ENCODE results near the gene TSPYL2.

Gene TSPYL2

DNA sequence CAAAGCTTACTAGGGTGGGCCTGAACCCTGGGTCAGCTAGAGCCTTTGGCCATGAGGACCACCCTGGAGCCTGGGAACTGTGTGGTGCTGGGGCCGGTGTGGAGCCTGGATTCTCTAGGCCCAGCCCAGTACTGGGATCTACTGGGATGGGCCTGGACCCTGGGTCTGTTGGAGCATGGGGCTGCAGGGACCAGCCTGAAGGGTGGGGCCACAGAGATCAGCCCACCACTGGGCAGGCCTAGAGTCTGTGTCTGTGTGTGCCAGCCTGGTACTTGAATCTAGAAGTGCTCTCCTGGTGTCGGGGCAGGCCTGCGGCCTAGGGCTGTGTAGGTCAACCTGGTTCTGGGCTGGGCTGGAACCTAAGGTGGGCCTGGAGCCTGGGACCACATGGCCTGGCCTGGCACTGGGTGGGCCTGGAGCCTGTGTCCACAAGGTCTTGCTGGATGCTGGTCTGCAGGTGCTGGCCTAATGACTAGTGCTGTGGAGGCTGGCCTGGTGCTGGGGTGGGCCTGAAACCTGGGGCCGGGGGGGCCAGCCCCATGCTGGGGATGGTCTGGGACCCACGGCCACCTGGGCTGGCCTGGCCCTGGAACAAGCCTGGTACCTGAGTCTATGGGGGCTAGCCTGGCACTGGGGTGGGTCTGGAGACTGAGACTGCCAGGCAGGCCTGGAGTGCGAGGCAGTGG is 32.8 kb downstream of the TSPYL2 start:
- Histone ChIP-seq H3K4me2 (ENCODE audit: low read length) (no peak overlapping the region), H3K79me2 (no peaks in the 10 kb centered on the region), H3K9ac (no peak overlapping the region), H2AFZ (no peak overlapping the region), H3K27ac (no peak overlapping the region), H3K9me3 (ENCODE audit: control insufficient read depth, low read length) (no peaks in the 10 kb centered on the region), H3K4me3 (ENCODE audit: low read depth, low read length) (no peak overlapping the region), H3K4me1 (no peaks in the 10 kb centered on the region), H3K36me3 (ENCODE audit: control insufficient read depth, insufficient read depth, low read length) (no peaks in the 10 kb centered on the region), H3K27me3 (ENCODE audit: control insufficient read depth, insufficient read depth, low read length) (no peaks in the 10 kb centered on the region)
- TF ChIP-seq CTCF (IDR thresholded peaks at IDR 0.05) = no peak

- no peaks in the 10 kb centered on the region for H3K4me1 ChIP-seq
- H3K4me3 ChIP-seq (ENCODE audit: low read depth, low read length) = no peak overlapping the region
- no peak for TF ChIP-seq CTCF (IDR thresholded peaks at IDR 0.05)
- no peak overlapping the region for H3K9ac ChIP-seq
- no peaks in the 10 kb centered on the region for H3K9me3 ChIP-seq (ENCODE audit: control insufficient read depth, low read length)
- H3K4me2 ChIP-seq (ENCODE audit: low read length) = no peak overlapping the region
- H3K27me3 ChIP-seq (ENCODE audit: control insufficient read depth, insufficient read depth, low read length) = no peaks in the 10 kb centered on the region
- no peak overlapping the region for H3K27ac ChIP-seq
- no peak overlapping the region for H2AFZ ChIP-seq
- H3K79me2 ChIP-seq = no peaks in the 10 kb centered on the region
- H3K36me3 ChIP-seq (ENCODE audit: control insufficient read depth, insufficient read depth, low read length) = no peaks in the 10 kb centered on the region
Measured at GRCh38 chrX:53115550-53115874, 33.3 kb downstream of the TSPYL2 start.

DNA sequence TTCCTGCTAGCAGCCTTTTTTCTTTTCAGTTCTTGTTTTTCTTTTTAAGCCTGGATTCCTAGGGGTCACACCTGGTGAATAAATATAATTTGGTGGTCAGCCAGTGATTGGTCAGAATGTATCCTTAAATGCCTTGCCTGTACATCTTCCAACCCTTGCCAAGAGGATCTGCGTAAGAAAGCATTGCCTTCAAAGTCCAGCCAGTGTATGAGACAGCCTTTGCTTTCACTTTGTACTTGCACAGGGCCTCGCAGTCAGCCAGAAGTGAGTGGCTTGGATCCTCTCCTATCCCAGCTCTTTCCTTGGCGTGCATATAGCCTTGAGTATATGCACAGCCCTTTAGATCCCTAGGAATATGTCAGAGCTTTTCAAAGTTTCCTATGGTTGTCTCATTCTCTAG is 33.9 kb downstream of the TSPYL2 start:
- no peaks in the 10 kb centered on the region for H3K79me2 ChIP-seq
- no peaks in the 10 kb centered on the region for H3K36me3 ChIP-seq (ENCODE audit: control insufficient read depth, insufficient read depth, low read length)
- H3K9ac ChIP-seq = no peak overlapping the region
- H3K4me1 ChIP-seq = no peaks in the 10 kb centered on the region
- H3K4me3 ChIP-seq (ENCODE audit: low read depth, low read length) = no peak overlapping the region
- no peak overlapping the region for H3K27ac ChIP-seq
- no peaks in the 10 kb centered on the region for H3K9me3 ChIP-seq (ENCODE audit: control insufficient read depth, low read length)
- H3K27me3 ChIP-seq (ENCODE audit: control insufficient read depth, insufficient read depth, low read length) = no peaks in the 10 kb centered on the region
- no peak overlapping the region for H3K4me2 ChIP-seq (ENCODE audit: low read length)
- no peak for TF ChIP-seq CTCF (IDR thresholded peaks at IDR 0.05)
- H2AFZ ChIP-seq = no peak overlapping the region

DNA sequence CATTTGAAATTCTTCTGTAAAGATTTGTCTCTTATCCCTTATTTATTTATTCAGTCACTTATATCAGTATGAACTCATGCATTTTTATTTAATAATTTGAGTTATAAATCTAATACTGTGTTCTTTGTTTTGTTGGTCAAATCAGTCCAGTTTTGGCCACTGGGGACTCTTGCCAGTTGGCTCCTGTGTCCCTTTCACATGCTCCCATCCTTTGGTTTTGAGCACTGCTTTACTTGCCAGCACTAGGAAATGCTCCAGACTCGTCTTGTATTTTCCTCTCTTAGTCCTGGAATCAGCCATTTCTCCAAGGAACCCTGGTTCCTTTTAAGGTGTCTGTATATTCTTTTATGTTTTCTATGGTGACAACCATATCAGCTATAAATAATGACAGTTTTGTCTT is 39.8 kb downstream of the TSPYL2 start:
- no peak overlapping the region for H3K4me3 ChIP-seq (ENCODE audit: low read depth, low read length)
- H3K4me1 ChIP-seq = no peaks in the 10 kb centered on the region
- H2AFZ ChIP-seq = no peak overlapping the region
- H3K9ac ChIP-seq = no peak overlapping the region
- H3K27me3 ChIP-seq (ENCODE audit: control insufficient read depth, insufficient read depth, low read length) = no peaks in the 10 kb centered on the region
- no peaks in the 10 kb centered on the region for H3K9me3 ChIP-seq (ENCODE audit: control insufficient read depth, low read length)
- H3K4me2 ChIP-seq (ENCODE audit: low read length) = no peak overlapping the region
- no peak for TF ChIP-seq CTCF (IDR thresholded peaks at IDR 0.05)
- no peaks in the 10 kb centered on the region for H3K36me3 ChIP-seq (ENCODE audit: control insufficient read depth, insufficient read depth, low read length)
- no peak overlapping the region for H3K27ac ChIP-seq
- H3K79me2 ChIP-seq = peaks cover 4% of the 10 kb centered on the region

GRCh38 chrX:53125506-53125905 is 43.3 kb downstream of the TSPYL2 start:
- Histone ChIP-seq H2AFZ (no peak overlapping the region), H3K27me3 (ENCODE audit: control insufficient read depth, insufficient read depth, low read length) (no peaks in the 10 kb centered on the region), H3K9me3 (ENCODE audit: control insufficient read depth, low read length) (no peaks in the 10 kb centered on the region), H3K9ac (no peak overlapping the region), H3K4me3 (ENCODE audit: low read depth, low read length) (no peak overlapping the region), H3K4me1 (no peaks in the 10 kb centered on the region), H3K27ac (no peak overlapping the region), H3K4me2 (ENCODE audit: low read length) (no peak overlapping the region), H3K36me3 (ENCODE audit: control insufficient read depth, insufficient read depth, low read length) (no peaks in the 10 kb centered on the region), H3K79me2 (peaks cover 4% of the 10 kb centered on the region)
- TF ChIP-seq CTCF (IDR thresholded peaks at IDR 0.05) = no peak

Data from parathyroid adenoma (tissue), 2 donors.